LNCaP clone FGC (cell line): ENCODE results near the gene ZNF451.
A peak's percentile ranks its signal among the peaks of the same experiment; 100 is the strongest.

Experiments used
- DNase-seq: peaks from one replicate; pipeline ENCODE4 v3.0.0-alpha.2; 2011; ENCODE audit warnings: low read depth
- H3K4me3 ChIP-seq: 2 replicates; pipeline ENCODE4 v1.5.1; 2011; ENCODE audit warnings: mild to moderate bottlenecking, low read depth, low read length, control low read depth
- CTCF ChIP-seq: IDR thresholded peaks from 2 replicates; pipeline ENCODE4 v1.5.1; 2012; ENCODE audit warnings: mild to moderate bottlenecking; ENCODE audit not compliant: control insufficient read depth, insufficient read depth; ENCODE audit errors: extremely low read depth

ZNF451 gene

GRCh38 chr6:57182017-57182432 is 92.0 kb downstream of the ZNF451 start:
- DNase-seq: no peak
- no peak overlapping the region for H3K4me3 ChIP-seq
- TF ChIP-seq CTCF: no peak

GRCh38 chr6:57183336-57183735 is 93.3 kb downstream of the ZNF451 start:
- TF ChIP-seq CTCF: no peak
- no peak overlapping the region for H3K4me3 ChIP-seq
- DNase-seq: no peak

DNA sequence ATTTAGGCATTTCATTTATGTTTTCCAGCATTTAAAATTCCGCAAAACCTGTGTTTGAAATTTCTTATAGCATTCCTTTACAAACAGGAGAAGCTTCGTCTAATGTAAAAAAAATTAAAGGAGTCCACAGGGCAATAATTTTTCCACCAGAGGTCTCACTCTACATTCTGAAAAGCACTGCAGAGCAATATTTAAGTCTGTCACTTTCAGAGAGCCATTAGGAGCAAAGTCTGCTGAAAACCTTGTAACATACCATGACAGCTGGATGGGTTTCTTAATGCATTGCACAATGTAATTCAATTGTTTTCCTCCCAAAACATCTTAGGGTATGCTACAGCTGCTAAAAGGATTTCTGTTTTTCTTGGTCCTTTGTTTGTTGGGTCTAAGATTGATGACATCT is 100.2 kb downstream of the ZNF451 start:
- DNase-seq: no peak
- peak; percentile 50 for TF ChIP-seq CTCF
- H3K4me3 ChIP-seq: no peak overlapping the region

DNA sequence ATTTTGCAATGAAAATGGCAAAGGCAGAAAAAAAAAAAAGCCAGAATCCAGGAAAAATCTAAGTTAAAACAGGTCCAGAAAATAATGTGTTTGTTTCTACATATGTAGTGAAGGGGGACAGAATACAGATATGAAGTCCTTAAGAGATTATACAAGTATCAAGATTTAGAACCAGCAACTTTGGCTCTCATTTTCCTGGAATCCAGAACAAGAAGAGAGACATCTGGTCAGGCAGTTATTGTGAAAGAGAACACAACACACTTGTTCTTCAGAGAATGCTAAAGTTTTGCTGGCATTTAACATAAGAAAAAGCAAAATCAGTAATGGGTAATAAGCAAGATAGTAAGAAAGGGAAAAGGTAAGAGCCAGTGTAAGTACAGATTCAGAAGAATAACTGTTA is 103.2 kb downstream of the ZNF451 start:
- no peak overlapping the region for H3K4me3 ChIP-seq
- TF ChIP-seq CTCF: no peak
- DNase-seq: no peak

GRCh38 chr6:57195457-57195856 is 105.5 kb downstream of the ZNF451 start:
- H3K4me3 ChIP-seq: no peak overlapping the region
- DNase-seq: no peak
- no peak for TF ChIP-seq CTCF

- no peak for TF ChIP-seq CTCF
- H3K4me3 ChIP-seq: peak overlapping the region; percentile 28
- DNase-seq: peak; percentile 46
Measured at GRCh38 chr6:57198926-57199636, 109.1 kb downstream of the ZNF451 start.

- DNase-seq: no peak
- TF ChIP-seq CTCF: no peak
- no peak overlapping the region for H3K4me3 ChIP-seq
Measured at GRCh38 chr6:57201718-57202117, 111.7 kb downstream of the ZNF451 start.
